CD4-positive, alpha-beta T cell (primary cell): ENCODE data around the gene RNF14. TPM values are rescaled to one million over a fixed set of nuclear protein-coding genes. Genes with fewer than 3 reads are reported as not detected.
A peak's percentile ranks its signal among the peaks of the same experiment; 100 is the strongest.

Experiments used
- ATAC-seq: fragments of 200-7000 bp; cut with Tn5 transposase; one replicate; pipeline ENCODE4 v1.10.0; 2022; ENCODE audit warnings: mild to moderate bottlenecking; ENCODE audit not compliant: poor library complexity
- CTCF ChIA-PET: fragments of 350-600 bp; sonication (Branson Sonifier 250); formaldehyde crosslinking; loops from one replicate; lab custom pipeline; 2021; ENCODE audit warnings: antibody characterized with exemption, inconsistent platforms; lab: Charles Lee
- POLR2A ChIA-PET: fragments of 350-600 bp; sonication (Branson Sonifier 250); formaldehyde crosslinking; loops from one replicate; lab custom pipeline; 2021; ENCODE audit warnings: antibody characterized with exemption, inconsistent platforms; lab: Charles Lee
- DNase-seq, 14 experiments: peaks; one replicate each; pipeline ENCODE4 v3.0.0-alpha.2; 2013 to 2020; ENCODE audit warnings: mixed read lengths in 2 of 14
- H3K27ac ChIP-seq, 2 donors: one replicate each; pipeline versions ENCODE4 v1.5.1 to v1.7.0; 2013; ENCODE audit warnings: low read length in 2 of 2, low read depth in 1 of 2, mild to moderate bottlenecking in 1 of 2
- H3K27me3 ChIP-seq, 2 experiments: 1 replicate in 1 of 2; 2 replicates in 1 of 2; pipeline versions ENCODE4 v1.6.1 to v1.7.0; 2013; ENCODE audit warnings: low read length in 2 of 2, control low read depth in 1 of 2, mild to moderate bottlenecking in 1 of 2, moderate library complexity in 1 of 2; ENCODE audit not compliant: insufficient read depth in 2 of 2, control insufficient read depth in 1 of 2
- H3K36me3 ChIP-seq: one replicate; pipeline ENCODE4 v1.6.1; 2013; ENCODE audit warnings: low read length, control low read depth; ENCODE audit not compliant: insufficient read depth
- H3K4me1 ChIP-seq: one replicate; pipeline ENCODE4 v1.6.1; 2013; ENCODE audit warnings: low read length, control low read depth; ENCODE audit not compliant: insufficient read depth
- H3K4me3 ChIP-seq: one replicate; pipeline ENCODE4 v1.5.1; 2013; ENCODE audit warnings: mild to moderate bottlenecking, low read length, moderate library complexity
- H3K9me3 ChIP-seq, 2 experiments: 1 replicate in 1 of 2; 2 replicates in 1 of 2; pipeline versions ENCODE4 v1.6.1 to v1.7.0; 2013; ENCODE audit warnings: low read length in 2 of 2, mild to moderate bottlenecking in 2 of 2, control low read depth in 1 of 2, moderate library complexity in 1 of 2; ENCODE audit not compliant: control insufficient read depth in 1 of 2, insufficient read depth in 1 of 2
- H3K27ac Mint-ChIP-seq: one replicate; pipeline ENCODE4 v1.8.0; 2020; ENCODE audit warnings: mixed read lengths
- H3K27me3 Mint-ChIP-seq: one replicate; pipeline ENCODE4 v1.8.0; 2021; ENCODE audit warnings: mixed read lengths
- H3K36me3 Mint-ChIP-seq: one replicate; pipeline ENCODE4 v1.8.0; 2021; ENCODE audit warnings: low read depth, mixed read lengths
- H3K4me1 Mint-ChIP-seq: one replicate; pipeline ENCODE4 v1.8.0; 2021; ENCODE audit warnings: low read depth, mixed read lengths
- H3K4me3 Mint-ChIP-seq: one replicate; pipeline ENCODE4 v1.8.0; 2020; ENCODE audit warnings: mild to moderate bottlenecking, mixed read lengths
- H3K9me3 Mint-ChIP-seq: one replicate; pipeline ENCODE4 v1.8.0; 2020; ENCODE audit warnings: mixed read lengths
- CTCF ChIP-seq: fragments of 200-600 bp; IDR thresholded peaks from one replicate; pipeline ENCODE4 v1.8.0; 2022; ENCODE audit warnings: antibody characterized with exemption, mild to moderate bottlenecking
- intact Hi-C, 2 experiments: fragments of 100-400 bp; cut with DNase I in 1 of 2; cut with micrococcal nuclease in 1 of 2; formaldehyde crosslinking; loops; one replicate each; pipeline versions ENCODE4 v1.15.1 to v1.9.0; 2023 to 2025; cut with DNase I, micrococcal nuclease
- total RNA-seq, 174 experiments: library from RNA in 2 of 174; stranded (reverse) in 2 of 174; gene quantifications; one replicate each; pipeline ENCODE4 v1.2.3 and lab custom pipeline; 2021 to 2026

The RNF14 gene
- total RNA-seq, 2 experiments from 2014 or later, result 8.9 to 10.7 TPM

GRCh38 chr5:142012186-142012785, 43.4 kb downstream of the RNF14 start:
- peak; percentile 38 for TF ChIP-seq CTCF
- H3K9me3 ChIP-seq, result no peaks in the 10 kb centered on the region
- Mint-ChIP-seq H3K4me1 (peaks cover 84% of the 10 kb centered on the region), H3K4me3 (peak overlapping the region; percentile 88), H3K27ac (peak overlapping the region; percentile 89), H3K27me3 (no peaks in the 10 kb centered on the region), H3K9me3 (no peaks in the 10 kb centered on the region), H3K36me3 (peaks cover 15% of the 10 kb centered on the region)
- intact Hi-C loops, result loop anchor here (5.0 to 10.0 kb wide), 3 partner anchors 40 to 343 kb away; no protein-coding TSS in a partner anchor
- DNase-seq (peak; percentile 29 to 73 (median 46)), ATAC-seq (peak; percentile 44)
- H3K27me3 ChIP-seq, result no peaks in the 10 kb centered on the region
- ChIA-PET CTCF (interaction anchor here (0.8 to 3.4 kb wide), 16 partner anchors 11 to 362 kb away, joined by 3 to 18 read pairs (median 5); partner anchors contain the start of genes FCHSD1, NDFIP1 and RNF14), POLR2A (interaction anchor here (0.6 to 3.6 kb wide), 12 partner anchors 9 to 131 kb away, joined by 3 to 26 read pairs (median 4); partner anchors contain the start of genes NDFIP1 and RNF14)
- H3K36me3 ChIP-seq, result no peaks in the 10 kb centered on the region
- peaks cover 67% of the 10 kb centered on the region for H3K4me1 ChIP-seq
- H3K27ac ChIP-seq, result peak overlapping the region; percentile 48 to 60
- H3K4me3 ChIP-seq, result peak overlapping the region; percentile 86

GRCh38 chr5:142012792-142013388, 44.0 kb downstream of the RNF14 start, which contains the start of gene GNPDA1:
Gene GNPDA1, minus strand, starts transcription at chr5:142013027. Its CDS starts 992 bp downstream, at chr5:142012035.
- ATAC-seq (peak; percentile 60), DNase-seq (peak; percentile 24 to 87 (median 57))
- peak within 1 kb of the TSS; percentile 86 for H3K4me3 ChIP-seq
- no peaks in the 10 kb centered on the region for H3K27me3 ChIP-seq
- peaks cover 14% of the 10 kb centered on the region for H3K36me3 Mint-ChIP-seq
- H3K27me3 Mint-ChIP-seq, result no peaks in the 10 kb centered on the region
- peak within 1 kb of the TSS; percentile 60 to 73 for H3K27ac ChIP-seq
- H3K9me3 Mint-ChIP-seq, result no peaks in the 10 kb centered on the region
- TF ChIP-seq CTCF, result no peak
- ChIA-PET POLR2A (interaction anchor here (0.6 to 3.6 kb wide), 14 partner anchors 8 to 321 kb away, joined by 3 to 26 read pairs (median 4); partner anchors contain the start of genes DELE1, NDFIP1 and RNF14), CTCF (interaction anchor here (1.0 to 3.4 kb wide), 8 partner anchors 12 to 131 kb away, joined by 4 to 18 read pairs (median 12); partner anchors contain the start of genes NDFIP1 and RNF14)
- peak within 1 kb of the TSS; percentile 90 for H3K4me3 Mint-ChIP-seq
- no peaks in the 10 kb centered on the region for H3K36me3 ChIP-seq
- H3K27ac Mint-ChIP-seq, result peak within 1 kb of the TSS; percentile 89
- H3K9me3 ChIP-seq, result no peaks in the 10 kb centered on the region
- peaks cover 67% of the 10 kb centered on the region for H3K4me1 ChIP-seq
- peaks cover 84% of the 10 kb centered on the region for H3K4me1 Mint-ChIP-seq
- intact Hi-C loops, result loop anchor here (5.0 to 10.0 kb wide), 3 partner anchors 41 to 342 kb away; no protein-coding TSS in a partner anchor

GRCh38 chr5:142013734-142014521, 45.0 kb downstream of the RNF14 start:
- H3K27ac ChIP-seq, result peak overlapping the region in 1 of 2 donors; percentile 26
- H3K9me3 ChIP-seq, result no peaks in the 10 kb centered on the region
- no peak for ATAC-seq
- H3K4me3 ChIP-seq, result no peak overlapping the region
- intact Hi-C loops, result loop anchor here (2.0 to 10.0 kb wide), 5 partner anchors 42 to 341 kb away; partner anchors contain the start of gene NDFIP1 (in 1 of the 2)
- Mint-ChIP-seq H3K9me3 (peaks cover 3% of the 10 kb centered on the region), H3K4me1 (peaks cover 85% of the 10 kb centered on the region), H3K36me3 (peaks cover 5% of the 10 kb centered on the region), H3K27ac (peak overlapping the region; percentile 89), H3K27me3 (no peaks in the 10 kb centered on the region), H3K4me3 (peak overlapping the region; percentile 90)
- peaks cover 74% of the 10 kb centered on the region for H3K4me1 ChIP-seq
- TF ChIP-seq CTCF, result no peak
- no peaks in the 10 kb centered on the region for H3K36me3 ChIP-seq
- no peaks in the 10 kb centered on the region for H3K27me3 ChIP-seq
- POLR2A ChIA-PET, result interaction anchor here (0.6 to 3.6 kb wide), 13 partner anchors 11 to 322 kb away, joined by 3 to 53 read pairs (median 6); partner anchors contain the start of genes DELE1, NDFIP1 and RNF14
- DNase-seq, result no peak
- CTCF ChIA-PET, result interaction anchor here (1.3 to 3.4 kb wide), 7 partner anchors 11 to 96 kb away, joined by 4 to 15 read pairs (median 12); partner anchors contain the start of gene RNF14
